Stimulated activated CD4-positive, alpha-beta T cell treated with anti-CD3 and anti-CD28 coated beads, TNF-alpha, amount 100 ng/mL, for 24 hours (primary cell): ENCODE measurements around the gene CABP2.
A peak's percentile ranks its signal among the peaks of the same experiment; 100 is the strongest.
"Not testable (repeated sequence)": the region's sequence is repeated elsewhere in the genome, so short reads cannot be mapped to it uniquely, and the experiment has no call there.

Experiments
- DNase-seq, 3 experiments: peaks; one replicate each; pipeline ENCODE4 v3.0.0-alpha.2; 2020; ENCODE audit warnings: low read depth in 3 of 3

CABP2 gene

GRCh38 chr11:67522844-67523555, at the start of gene CABP2:
TSS of gene CABP2 (minus strand) at chr11:67523446. CDS start at chr11:67523326, 120 bp downstream.
- DNase-seq, result no peak

DNA sequence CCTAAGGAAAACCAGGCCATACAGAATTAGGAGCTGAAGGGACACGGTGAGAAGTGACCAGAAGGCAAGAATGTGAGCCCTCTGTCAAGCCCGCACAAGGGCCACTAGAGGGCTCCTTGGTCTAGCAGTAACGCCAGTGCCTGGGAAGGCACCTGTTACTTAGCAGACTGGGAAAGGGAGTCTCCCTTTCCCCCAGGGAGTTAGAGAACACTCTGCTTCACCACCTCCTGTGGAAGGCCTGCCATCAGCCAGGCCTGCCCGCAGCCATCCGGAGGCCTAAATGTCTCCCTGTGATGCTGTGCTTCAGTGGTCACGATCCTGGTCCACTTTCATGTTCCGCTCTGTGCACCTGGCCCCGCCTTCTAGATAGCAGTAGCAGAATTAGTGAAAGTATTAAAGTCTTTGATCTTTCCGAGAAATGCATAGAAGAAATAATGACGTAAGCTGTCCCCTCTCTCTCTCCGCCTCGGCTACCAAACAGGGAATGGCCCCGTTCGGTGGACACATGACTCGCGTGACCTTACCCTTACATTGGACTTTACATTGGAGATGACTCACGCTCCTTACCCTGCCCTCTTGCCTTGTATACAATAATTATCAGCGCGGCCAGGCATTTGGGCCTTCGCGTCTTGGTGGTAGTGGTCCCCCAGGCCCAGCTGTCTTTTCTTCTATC, 49.6 kb upstream of the CABP2 start:
- DNase-seq, result peak in 1 of 3 experiments; percentile 27

DNA sequence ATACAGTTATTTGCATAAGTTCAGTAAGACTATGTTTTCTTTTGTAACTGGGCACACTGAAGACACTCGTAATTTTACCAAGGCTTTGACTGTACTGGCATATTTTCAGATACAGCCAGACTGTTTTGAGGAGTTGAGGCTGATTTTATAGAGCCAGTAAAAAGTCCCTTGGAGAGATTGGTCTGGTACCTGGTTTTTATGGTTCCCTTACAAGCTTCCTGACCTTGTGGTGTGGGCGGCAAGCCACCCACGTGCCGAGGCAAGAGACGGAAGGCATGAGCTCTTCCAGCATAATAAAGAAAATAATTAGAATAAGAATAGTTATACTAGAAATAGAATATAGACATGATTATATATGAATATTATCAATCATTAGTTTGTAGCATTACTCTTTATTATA, 49.1 kb upstream of the CABP2 start:
- DNase-seq, result no peak

GRCh38 chr11:67571443-67571842, 48.2 kb upstream of the CABP2 start:
- DNase-seq, result no peak

DNA sequence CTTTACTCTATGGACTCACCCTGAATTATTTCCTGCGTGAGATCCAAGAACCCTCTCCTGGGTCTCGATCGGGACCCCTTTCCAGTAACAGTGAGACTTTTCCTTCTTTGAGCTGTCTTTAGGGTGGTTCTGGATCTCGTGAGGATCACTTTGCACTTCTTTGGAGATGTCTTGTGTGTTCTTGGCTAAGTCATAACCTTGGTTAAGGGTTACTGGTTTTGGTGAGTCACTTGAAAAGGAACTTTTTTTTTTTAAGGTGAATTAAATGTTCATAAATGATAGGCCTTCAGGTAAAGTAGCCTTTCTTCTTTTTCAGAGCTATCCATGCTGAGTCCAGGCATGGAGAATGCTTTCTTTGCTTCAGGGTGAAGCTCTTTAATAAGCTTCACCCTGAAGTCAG, 41.0 kb upstream of the CABP2 start:
- DNase-seq, result no peak

GRCh38 chr11:67563705-67564114, 40.5 kb upstream of the CABP2 start:
- DNase-seq, result not testable (repeated sequence)

DNA sequence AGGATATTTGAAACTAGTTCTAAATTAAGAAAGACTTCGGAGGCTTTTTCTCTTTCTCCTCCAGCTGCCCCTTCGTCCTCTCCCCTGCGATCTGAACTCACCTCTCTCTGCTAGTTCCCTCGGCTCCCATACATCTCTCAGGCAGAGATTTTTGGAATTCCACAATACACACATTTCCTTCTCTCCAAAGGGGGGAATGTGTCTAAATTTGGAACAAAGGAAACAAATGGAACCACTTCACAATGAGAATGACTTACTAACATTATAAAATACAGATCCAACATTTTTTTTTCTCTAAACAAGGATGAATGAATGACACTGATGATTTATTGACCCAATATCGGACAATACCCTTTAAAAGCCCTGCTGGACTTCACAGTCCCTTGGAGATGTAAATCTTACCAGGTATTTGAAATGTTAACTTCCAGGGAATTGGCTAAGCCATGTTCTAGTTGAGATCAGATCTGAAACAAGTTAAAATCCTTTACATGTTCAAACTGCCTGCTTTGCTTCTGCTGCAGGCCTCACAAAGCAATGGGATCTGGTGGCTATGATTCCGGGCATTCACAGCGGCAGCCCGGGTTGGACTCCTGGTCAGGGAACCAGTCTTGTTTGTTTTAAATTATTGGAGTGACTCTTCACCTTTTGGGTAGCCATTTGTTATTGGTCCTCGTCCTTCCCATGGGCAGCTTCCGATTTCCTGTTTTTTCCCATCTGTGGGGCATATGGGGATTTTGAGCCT, 39.9 kb upstream of the CABP2 start:
- DNase-seq, result no peak

GRCh38 chr11:67561971-67562619, 38.8 kb upstream of the CABP2 start:
- no peak for DNase-seq

- no peak for DNase-seq
These were observed 35.0 kb upstream of the CABP2 start for GRCh38 chr11:67558084-67558772.

DNA sequence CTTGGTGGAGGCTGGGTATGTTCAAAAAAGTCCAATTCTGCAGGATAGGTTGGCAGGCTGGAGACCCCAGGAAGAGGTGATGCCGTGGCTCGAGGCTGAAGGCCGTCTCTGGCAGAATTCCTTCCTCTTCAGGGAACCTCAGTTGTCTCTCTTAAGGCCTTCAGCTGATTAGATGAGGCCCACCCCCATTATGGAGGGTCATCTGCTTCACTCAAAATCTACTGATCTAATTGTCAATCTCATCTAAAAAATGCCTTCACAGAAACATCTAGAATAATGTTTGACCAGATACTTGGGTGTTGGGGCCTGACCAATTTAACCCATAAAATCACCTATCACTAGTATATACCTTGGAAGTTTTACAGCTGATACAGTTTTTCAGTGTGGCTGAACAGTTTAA, 33.0 kb upstream of the CABP2 start:
- DNase-seq, result no peak

DNA sequence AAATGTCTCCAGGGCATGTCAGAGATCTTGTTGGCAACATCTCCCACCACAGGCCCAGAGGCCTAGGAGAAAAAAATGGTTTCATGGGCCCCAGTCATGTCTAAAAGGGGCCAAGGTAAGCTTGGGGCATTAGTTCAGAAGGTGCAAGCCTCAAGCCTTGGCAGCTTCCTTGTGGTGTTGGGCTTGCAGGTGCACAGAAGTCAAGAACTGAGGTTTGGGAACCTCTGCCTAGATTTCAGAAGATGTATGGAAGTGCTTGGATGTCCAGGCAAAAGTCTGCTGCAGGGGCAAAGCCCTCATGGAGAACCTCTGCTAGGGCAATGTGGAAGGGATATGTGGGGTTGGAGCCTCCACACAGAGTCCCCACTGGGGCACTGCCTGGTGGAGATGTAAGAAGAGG, 28.5 kb upstream of the CABP2 start:
- DNase-seq, result not testable (repeated sequence)

- no peak for DNase-seq
These were observed 27.9 kb upstream of the CABP2 start for GRCh38 chr11:67551127-67551526.

GRCh38 chr11:67548555-67549110, 25.4 kb upstream of the CABP2 start:
- no peak for DNase-seq

GRCh38 chr11:67548112-67548511, 24.9 kb upstream of the CABP2 start:
- DNase-seq, result not testable (repeated sequence)

- no peak for DNase-seq
These were observed 22.0 kb upstream of the CABP2 start for GRCh38 chr11:67545280-67545679.

DNA sequence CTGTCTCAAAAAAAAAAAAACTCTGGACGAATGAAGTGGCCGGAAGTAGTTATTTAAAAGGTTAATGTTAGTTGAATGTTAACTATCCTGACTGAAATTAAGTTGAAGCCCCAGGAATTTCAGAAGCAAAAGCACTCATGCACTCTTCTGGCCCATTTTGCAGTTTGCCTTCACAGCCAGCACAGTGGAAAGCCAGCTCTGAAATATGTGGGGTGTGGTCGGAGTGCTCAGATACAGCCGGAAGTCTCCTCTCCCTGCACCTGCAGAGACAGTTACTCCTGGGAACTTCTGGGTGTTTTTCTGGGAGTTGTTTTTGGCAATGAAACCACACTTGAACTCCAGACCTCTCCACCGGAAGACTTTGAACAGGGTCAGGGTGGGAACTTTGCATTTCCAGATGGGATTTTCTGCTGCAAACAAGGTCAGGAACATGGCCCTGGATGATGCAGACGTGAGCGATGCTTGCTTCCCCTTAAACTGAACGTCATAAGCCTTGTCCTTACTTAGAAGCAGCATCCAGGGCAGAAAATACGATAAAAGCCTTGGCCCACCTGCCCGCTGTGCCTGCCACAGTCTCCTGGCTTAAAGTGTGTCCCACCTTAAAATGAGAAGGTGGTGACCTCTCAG, 21.5 kb upstream of the CABP2 start:
- DNase-seq, result no peak

- no peak for DNase-seq
These were observed 20.3 kb upstream of the CABP2 start for GRCh38 chr11:67543585-67543984.

DNA sequence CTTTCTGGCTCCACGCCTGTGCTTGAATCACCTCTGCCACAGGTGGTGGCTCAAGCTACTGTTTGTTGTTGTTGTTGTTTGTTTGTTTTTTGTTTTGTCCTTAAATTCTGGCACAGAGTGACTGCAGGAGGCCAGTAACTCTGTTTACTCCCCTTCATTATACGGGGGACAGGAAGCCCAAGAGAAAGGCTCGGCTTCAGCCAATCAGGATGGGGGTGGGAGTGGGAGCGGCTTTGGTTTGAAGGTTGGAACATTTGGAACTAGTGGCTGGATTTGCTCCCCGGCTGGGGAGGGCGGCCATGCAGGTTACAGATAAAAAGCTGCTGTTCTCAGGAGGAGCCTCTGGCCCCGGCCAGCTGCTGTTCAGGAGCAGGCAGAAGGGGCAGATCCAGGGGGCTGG, 19.7 kb upstream of the CABP2 start:
- DNase-seq, result no peak

- no peak for DNase-seq
These were observed 18.9 kb upstream of the CABP2 start for GRCh38 chr11:67542169-67542568.

DNA sequence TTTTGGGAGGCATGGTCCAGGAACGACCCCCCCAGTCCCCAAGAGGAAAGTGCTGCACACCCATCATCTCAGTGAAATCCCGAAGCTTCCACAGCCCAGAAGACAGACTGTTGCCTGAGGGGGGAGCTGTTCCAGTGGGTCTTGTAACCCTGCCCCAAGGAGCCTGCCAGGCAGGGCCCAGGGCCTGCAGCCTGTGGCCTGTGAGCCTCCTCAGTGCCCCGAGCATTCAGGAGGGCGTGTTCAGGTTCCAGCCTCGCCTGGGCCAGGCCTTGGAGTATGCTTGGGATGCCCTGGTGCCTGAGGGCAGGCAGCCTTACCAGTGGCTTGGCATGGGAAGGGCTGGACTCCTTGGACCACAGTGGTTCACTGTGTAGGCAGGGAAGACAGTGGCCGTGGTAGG, 18.0 kb upstream of the CABP2 start:
- DNase-seq, result no peak

DNA sequence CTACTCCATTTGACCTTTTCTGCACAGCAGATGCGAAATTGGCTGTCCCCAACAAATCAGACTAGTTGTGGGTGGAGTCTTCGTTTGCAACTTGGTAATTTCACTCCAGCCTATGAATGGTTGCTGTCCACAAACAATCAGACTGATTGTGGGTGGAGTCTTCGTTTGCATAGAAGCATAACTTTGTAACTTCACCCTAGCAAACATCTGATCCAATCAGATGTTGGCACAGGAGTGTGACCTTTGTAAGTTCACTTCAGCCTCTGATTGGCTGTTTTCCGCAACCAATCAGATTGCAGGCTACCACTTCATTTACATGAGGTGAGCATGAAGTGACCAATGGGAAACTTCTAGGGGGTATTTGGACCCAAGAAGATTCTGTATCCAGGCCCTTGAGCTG, 16.3 kb upstream of the CABP2 start:
- no peak for DNase-seq
